HG02759 (cell line): ENCODE data around the gene SLC6A11.

ENCODE experiments used
- ATAC-seq: cut with Tn5 transposase; IDR thresholded peaks from one replicate; pipeline ENCODE4 v1.9.1; 2021; ENCODE audit warnings: mild to moderate bottlenecking, moderate library complexity; ENCODE audit not compliant: unreplicated experiment

Gene SLC6A11

DNA sequence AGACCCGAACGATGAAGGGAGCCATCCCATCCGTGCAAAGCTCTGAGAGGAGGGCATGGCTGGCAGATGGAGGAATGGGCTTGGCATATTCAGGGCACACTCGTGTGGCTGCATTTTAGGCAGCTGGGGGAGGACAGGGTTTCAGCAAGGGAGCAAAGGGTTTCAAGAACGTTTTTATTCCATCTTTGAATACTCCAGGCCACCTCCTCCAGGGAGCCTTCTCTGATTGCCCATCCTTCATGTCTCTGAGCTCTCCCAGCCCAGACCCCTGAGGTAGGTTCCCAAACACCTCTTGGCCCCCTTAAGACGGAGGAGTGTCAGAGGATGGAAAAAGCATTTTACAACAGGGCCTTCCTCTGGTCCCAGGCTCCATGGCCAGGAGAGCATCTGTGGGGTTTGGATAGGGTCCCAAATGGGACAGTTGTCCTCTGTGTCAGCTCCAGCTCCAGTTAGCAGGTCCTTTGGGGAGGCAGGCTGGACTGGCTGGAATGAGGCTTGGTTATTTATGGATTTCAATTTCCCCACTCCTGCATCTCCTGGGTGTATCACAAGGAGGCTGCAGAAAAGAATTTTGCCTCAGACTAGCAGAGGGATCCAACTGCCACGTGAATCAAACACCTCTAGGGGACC is 158.8 kb downstream of the SLC6A11 start:
- no peak for ATAC-seq

DNA sequence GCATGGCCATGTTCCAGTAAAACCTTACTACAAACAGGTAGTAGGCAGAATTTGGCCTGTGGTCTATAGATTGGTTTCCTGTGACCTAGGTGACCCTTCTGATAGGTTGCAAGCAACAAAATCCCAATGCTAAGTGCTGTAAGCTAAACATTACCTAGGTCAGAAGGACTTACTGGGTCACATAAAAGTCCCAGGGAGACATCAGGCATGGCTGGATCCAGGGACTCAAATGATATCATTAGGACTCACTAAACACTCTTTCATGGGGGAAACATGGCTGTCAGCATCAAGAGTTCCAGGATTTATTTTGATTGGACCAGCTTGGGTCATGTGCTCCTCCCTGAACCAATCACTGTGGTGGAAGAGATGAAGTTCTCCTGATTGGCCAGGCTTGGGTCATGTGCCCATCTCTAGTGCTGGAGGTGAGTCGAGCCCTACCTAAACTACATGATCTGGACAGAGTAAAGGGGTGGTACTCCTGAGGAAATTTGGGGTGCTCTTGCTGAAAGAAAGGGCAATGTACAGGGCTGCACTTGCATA is 159.7 kb downstream of the SLC6A11 start:
- ATAC-seq: no peak

DNA sequence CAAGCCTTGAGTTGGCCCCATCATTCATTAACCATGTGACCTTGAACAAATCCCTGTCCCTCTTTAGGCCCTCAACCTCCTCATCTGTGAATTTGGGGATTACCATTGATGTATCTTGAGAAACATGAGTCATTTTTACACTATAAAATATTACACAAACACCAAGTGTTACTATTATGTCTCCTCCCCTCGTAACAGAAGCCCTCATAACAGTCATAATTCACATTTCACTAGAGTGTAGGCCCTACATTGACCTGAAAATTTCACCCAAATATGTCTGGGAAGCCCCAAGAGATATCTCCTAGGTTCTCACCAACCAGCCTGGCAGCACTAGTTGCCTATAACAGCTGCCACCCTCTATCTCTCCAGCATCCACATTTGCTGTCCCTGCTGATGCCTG is 160.7 kb downstream of the SLC6A11 start:
- ATAC-seq: no peak

DNA sequence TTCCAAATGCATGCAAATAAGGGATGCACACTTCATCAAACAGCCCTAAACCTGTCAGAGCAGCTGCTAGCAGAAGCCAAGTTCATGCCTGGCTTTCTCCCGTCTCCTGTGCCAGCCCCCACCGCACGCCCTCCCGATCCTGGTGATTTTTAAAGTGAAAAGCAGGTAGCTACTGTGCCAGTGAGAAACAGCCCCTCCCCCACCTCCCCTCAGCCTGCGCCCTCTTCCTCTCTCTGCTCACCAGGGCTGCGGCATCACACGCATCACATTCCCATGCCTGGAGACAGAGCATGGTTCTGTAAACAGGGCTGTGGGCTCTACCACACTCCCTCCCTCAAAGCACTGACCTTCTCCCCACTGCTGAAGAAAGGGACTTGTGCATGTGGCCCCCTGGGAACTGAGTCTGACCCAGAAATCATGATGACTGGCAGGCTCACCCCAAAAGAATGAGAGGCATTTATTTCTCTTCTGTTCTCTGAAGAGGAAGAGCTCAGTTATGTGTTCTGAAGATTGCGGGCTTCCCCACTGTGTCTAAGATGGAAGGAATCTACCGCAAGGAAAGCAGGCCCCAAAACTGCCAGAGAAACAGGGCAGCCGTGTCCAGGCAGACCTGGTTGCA is 162.0 kb downstream of the SLC6A11 start:
- ATAC-seq: no peak

DNA sequence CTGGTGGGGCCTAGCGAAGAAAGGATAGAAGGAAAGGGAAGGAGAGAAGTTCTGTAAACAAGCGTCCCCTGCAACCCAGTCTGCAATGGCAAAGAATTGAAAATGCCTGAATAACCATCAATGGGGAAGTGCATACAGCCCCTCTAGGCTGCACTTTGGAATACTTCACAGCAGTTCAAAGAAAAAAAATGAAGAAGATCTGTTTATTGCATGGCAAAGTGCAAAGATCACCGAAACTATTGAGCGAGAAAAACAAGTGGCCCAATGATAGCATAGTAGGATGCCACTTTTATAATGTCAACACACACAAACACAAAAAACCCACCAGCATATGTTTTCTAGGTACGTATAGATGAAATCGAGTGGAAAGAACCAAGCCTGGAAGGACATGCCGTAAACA is 162.9 kb downstream of the SLC6A11 start:
- no peak for ATAC-seq

DNA sequence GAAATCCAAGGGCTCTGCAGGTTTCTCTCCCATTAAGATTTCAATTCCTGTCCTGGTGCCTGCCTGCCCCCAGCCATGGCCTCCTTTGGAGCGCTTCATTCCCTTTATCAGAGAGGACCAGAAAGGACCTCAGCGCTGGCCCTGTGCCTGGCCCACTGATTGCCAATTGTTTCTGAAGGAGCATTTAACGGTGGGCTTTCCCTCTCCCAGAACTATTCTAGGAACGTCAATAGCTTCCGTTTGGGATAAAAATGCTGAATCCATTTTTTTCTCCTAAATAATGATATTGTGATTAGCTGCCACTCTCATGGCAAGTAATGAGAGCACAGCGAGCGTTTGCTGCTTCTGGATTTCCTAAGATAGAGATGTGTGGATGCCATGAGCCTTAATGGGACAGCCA is 164.3 kb downstream of the SLC6A11 start:
- ATAC-seq: no peak

DNA sequence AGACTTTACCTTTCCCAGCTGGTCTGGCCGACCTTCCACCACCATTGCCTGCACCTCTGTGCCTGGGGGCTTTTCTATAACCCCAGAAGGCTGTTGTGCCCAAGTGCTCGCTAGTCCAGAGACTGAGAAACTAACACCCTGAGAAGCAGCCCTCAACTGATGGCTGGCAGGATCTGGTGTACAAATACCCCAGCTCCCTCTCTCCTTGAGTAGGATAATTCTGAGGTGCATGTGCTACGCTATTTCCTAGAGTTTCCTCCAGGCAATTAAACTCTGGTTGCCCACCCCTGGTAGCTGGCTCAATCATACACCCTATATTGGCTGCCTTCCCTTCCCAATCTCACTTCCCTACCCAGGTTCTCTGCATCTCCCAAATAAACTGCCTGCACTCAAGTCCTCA is 165.0 kb downstream of the SLC6A11 start:
- no peak for ATAC-seq

DNA sequence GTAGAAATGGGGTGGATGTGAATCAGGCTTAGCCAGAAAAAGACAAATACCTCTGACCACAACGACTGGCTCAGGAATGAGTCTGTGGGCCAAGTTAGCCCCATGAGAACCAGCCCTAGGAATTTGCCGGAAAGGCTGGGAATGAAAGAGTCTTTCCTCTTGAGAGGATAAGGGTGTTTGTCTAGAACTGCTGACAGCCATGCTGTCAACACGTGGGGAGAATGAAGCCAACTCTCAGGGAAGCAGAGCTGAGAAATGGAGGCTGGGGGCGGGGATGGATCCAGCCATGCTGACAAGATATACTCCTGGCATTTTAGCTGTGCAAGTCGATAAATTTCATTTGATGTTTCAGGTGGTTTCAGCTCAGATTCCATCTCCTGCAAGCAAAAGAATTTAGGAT is 165.9 kb downstream of the SLC6A11 start:
- no peak for ATAC-seq

DNA sequence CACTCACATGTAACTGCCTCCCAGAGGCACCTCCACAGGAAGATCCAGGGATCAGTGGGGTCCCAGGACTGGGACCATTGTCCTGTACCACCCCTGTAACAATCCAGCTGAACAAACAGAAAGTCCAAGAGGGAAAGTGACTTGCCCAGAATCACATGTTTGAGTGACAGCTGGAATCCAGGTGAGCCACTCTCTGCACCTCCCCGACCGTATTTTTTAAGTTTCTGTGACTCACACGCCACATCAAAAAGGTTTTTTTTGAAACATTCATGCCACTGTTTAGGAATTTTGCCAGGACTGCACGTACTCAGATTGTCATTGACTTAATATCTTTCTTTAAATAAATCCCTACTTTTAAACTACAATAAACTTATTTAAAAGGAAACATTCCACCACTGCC is 166.8 kb downstream of the SLC6A11 start:
- no peak for ATAC-seq

DNA sequence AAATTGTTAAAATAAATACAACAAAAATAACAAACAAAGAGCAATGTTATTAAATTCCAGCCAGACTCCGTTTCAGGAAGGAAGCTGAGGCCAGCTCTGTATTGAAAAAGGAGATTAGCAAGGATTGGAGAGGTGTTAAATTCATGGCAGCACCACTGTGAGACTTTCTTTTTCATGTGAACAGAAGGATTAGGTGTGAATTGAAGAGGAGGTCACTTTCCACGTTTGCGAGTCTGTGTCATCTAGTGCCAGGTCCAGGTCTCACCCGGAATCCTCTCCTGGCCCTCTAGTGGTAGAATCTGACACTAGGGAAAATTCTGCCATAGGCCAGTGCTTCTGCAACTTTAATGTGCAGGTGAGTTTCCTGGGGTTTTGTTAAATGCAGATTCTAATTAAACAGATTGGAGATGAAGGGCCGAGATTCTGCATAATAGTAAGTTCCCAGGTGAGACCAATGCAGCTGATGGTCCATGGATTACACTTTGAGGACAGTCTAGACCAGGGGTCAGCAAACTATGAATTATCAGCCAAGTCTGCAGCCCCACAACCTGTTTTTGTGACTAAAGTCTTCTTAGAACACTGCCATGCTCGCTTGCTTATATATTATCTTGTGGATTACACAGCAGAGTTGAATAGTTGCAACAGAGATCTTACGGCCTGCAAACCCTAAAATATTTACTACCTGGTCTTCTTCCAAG is 167.3 kb downstream of the SLC6A11 start:
- no peak for ATAC-seq

DNA sequence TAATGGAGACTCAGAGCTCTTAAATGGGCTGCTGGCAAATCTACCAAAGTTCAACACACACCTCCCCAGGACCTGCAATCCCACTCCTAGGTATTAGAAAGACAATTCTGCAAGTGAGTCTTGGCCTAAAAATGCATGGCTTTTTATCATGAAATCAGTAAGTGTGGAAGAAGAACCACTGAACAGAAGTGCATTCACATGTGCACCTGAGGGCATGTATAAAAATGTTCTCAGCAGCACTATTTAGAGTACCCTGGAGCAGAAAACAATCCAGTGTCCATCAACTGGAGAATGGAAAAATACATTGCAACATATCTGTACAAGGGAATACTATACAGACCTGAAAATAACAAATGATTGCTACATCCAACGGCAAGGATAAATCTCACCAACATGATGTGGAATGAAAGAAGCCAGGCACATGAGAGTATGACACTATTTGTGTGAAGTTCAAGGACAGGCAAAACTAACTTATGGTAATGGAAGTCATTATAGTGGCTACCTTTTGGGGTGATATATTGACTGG is 168.4 kb downstream of the SLC6A11 start:
- no peak for ATAC-seq

DNA sequence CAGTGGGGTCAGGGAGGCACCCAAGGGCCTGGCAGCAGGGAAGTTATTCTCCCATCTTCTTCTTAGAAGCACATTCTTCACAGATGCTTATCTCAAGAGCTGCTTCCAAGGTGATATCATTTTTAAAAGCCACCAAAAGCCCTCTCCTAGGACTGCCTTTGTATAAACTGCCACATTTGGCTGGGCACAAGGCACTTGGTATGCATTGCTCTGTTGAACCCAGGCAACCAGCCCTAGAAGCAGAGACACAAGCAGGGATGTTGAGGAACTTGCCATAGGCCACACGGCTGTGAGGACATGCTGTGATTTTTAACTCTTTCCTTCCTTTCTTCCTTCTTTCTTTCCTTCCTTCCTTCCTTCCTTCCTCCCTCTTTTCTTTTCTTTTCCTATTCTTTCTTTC is 169.2 kb downstream of the SLC6A11 start:
- ATAC-seq: no peak

DNA sequence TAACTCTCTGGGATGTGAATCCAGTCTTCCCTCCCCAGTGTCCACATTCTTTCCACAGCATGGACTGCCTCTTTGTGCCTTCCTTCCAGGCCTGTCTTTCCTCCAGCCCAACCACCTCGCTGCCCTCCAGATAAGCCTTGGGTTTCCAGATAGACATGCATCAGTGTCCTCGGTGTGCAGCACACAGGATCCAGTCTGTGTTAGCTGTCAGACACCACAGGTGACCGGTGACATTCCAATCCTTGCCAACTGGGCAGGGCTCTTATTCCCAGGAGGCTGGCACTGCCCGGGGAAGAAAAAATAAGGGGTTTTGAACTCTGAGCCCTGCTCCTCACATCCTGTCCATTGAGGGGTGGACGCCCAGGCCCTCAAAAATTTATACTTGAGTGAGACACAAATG is 170.6 kb downstream of the SLC6A11 start:
- no peak for ATAC-seq

DNA sequence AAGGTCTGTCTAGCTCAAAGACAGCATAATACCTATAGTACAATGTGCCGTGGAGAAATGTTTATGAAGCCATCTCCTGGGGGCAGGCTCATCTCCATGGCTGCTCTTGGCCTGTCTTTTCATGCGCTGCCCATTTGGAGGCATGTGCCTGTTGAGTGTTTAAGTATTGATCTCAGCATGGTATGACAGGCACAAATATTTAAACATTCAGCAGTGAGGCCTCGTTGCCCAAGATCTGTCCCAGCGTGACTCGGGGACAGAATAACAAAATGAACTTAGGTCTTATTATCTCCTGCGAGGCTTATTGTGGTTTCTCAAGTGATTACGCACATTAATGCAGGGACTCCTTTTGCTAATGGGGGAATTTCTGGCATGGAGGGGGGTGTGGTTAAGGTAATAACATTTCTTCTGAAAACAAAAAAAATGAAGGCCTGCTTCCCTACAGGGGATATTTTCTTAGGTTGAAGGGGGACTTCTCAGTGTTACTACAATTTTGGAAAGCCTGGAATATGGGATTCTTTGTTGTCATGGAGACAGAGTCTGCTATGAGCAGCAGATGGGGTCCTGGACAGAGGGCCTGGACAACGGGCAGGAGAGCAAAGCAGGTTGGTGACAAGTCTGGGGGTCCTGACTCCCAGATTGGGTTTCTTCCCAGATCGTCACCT is 172.1 kb downstream of the SLC6A11 start:
- ATAC-seq: no peak

DNA sequence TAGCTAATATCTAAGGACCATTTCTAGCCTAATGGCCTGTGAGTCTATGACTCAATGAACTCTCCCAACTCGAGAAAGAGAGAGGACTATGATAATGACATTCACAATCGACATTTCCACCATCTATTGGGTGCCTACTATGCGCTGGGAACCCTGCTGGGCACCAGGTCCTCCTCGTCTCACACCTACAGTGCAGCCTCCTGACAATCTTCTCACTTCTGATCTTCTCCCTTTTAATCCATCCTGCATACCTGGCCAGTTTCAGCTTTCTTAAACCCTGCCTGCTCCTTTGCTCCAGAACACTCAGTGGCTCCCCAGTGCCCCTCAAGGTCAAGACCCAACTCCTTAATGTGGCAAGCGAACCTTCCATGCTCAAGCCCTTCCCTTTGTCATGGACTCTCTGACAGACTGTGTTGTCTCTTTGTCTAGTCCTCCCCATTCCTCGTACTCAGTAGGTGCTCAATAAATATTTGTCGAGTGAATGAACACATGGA is 173.0 kb downstream of the SLC6A11 start:
- no peak for ATAC-seq
